ENCODE measurements around the gene GABRR2. TPM values are rescaled to one million over a fixed set of nuclear protein-coding genes. Genes with fewer than 3 reads are reported as not detected.
A peak's percentile ranks its signal among the peaks of the same experiment; 100 is the strongest.
"Not testable (repeated sequence)": the region's sequence is repeated elsewhere in the genome, so short reads cannot be mapped to it uniquely, and the experiment has no call there.

The GABRR2 gene
- total RNA-seq, 2 experiments from 2014 or later = 0.67 to 1.0 TPM

DNA sequence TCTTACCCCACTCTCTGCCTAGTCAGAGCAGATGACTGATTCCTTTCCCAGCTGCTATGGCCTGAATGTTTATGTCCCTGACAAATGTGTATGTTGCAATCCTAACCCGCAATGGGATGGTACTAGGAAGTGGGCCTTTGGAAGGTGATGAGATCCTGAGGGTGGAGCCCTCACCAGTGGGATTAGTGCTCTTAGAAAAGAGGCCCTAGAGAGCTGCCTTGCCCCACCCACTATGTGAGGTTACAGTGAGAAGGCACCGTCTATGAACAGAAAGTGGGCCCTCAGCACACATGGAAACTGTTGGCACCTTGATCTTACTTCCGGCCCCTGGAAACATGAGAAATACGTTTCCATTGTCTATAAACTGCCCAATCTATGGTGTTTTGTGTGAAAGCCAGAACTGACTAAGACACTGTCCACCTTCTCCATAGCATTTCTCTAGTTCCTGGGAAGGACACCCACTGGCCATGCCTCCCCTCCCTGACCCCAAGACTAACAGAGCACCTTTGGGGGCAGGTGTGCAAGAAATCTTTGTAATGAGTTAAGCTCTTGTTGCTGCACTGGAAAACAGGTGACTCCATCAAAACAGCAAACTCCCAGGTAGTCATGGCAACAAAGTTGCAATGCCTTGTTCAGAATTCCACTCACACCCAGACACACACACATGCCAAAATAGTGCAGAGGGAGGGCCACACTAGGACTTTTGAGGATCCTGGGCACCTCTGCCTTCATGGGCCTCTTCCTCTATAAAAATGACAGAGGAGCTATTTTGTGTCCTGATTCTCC lies 16.2 kb downstream of the GABRR2 start:
- DNase-seq = peak; percentile 76
- Mint-ChIP-seq H3K4me3 (peak overlapping the region; percentile 3), H3K9me3 (ENCODE audit: low read depth) (no peaks in the 10 kb centered on the region), H3K27ac (peak overlapping the region; percentile 91), H3K4me1 (peaks cover 26% of the 10 kb centered on the region), H3K36me3 (no peaks in the 10 kb centered on the region), H3K27me3 (no peaks in the 10 kb centered on the region)
- CTCF ChIA-PET = interaction anchor here (1.0 to 2.3 kb wide), 10 partner anchors 50 to 316 kb away, joined by 3 to 12 read pairs (median 4); partner anchors contain the start of gene UBE2J1
- peak; percentile 78 for ATAC-seq

DNA sequence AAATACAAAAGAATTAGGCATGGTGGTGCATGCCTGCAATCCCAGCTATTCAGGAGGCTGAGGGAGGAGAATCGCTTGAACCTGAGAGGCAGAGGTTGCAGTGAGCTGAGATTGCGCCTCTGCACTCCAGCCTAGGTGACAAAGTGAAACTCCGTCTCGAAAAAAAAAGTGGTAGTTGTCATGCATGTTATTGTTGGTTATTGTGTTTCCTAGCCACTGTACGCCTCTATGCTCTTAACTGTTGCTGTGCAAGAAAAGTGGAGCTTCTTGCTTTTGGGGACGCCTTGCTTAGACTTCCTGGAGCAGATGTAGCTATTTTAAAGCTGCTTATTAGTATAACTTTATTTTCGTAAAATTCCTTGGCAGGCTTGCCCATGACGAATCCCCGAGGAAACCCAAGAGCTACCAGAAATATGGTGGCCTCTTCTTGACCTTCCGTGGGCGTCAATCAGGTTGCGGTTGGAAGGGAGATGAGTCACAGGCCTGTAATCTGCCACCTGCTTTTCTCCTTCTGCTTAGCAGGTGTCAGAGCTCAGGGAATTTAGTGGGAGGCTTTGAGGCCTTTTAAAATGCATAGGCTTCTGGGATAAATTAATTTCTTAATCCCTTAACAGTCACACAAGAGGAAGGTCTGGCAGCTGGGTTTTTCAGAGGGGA lies 17.3 kb downstream of the GABRR2 start:
- peak overlapping the region; percentile 62 for H3K4me3 Mint-ChIP-seq
- DNase-seq (peak; percentile 87), ATAC-seq (peak; percentile 73)
- H3K9me3 Mint-ChIP-seq (ENCODE audit: low read depth) = no peaks in the 10 kb centered on the region
- H3K36me3 Mint-ChIP-seq = no peaks in the 10 kb centered on the region
- no peaks in the 10 kb centered on the region for H3K27me3 Mint-ChIP-seq
- peak overlapping the region; percentile 91 for H3K27ac Mint-ChIP-seq
- CTCF ChIA-PET = interaction anchor here (0.9 to 2.3 kb wide), 10 partner anchors 10 to 315 kb away, joined by 3 to 12 read pairs (median 4); partner anchors contain the start of genes GABRR2 and UBE2J1
- H3K4me1 Mint-ChIP-seq = peaks cover 26% of the 10 kb centered on the region

DNA sequence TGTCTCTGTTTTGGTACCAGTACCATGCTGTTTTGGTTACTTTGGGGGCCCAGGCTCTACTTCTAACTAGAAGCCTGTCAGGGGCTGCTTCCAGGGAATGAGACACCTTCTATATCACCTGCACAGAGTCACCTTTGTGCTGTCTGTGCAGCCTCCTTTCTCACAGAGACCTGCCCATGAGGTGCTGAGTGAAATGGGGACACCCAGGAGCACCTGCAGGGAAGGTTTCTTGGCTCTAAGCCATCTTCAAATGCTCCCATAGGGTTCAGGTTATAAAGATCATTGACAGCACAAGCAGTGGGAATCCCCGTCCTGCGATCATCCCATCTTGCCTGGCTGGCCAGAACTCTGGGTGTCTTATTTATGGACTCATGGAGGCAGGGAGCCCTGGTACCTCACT lies 19.1 kb downstream of the GABRR2 start:
- Mint-ChIP-seq H3K4me1 (peaks cover 26% of the 10 kb centered on the region), H3K9me3 (ENCODE audit: low read depth) (no peaks in the 10 kb centered on the region), H3K27ac (no peak overlapping the region), H3K36me3 (no peaks in the 10 kb centered on the region), H3K27me3 (no peaks in the 10 kb centered on the region), H3K4me3 (no peak overlapping the region)
- ATAC-seq = no peak
- DNase-seq = no peak
- CTCF ChIA-PET = no interaction called here

DNA sequence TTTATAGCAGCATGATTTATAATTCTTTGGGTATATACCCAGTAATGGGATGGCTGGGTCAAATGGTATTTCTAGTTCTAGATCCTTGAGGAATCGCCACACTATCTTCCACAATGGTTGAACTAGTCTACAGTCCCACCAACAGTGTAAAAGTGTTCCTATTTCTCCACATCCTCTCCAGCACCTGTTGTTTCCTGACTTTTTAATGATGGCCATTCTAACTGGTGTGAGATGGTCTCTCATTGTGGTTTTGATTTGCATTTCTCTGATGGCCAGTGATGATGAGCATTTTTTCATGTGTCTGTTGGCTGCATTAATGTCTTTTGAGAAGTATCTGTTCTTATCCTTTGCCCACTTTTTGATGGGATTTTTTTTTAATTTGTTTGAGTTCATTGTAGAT lies 20.0 kb downstream of the GABRR2 start:
- H3K9me3 Mint-ChIP-seq (ENCODE audit: low read depth); H3K27ac Mint-ChIP-seq; DNase-seq; CTCF ChIA-PET; H3K4me3 Mint-ChIP-seq; H3K36me3 Mint-ChIP-seq; ATAC-seq; H3K27me3 Mint-ChIP-seq: not testable (repeated sequence)
- peaks cover 26% of the 10 kb centered on the region for H3K4me1 Mint-ChIP-seq

DNA sequence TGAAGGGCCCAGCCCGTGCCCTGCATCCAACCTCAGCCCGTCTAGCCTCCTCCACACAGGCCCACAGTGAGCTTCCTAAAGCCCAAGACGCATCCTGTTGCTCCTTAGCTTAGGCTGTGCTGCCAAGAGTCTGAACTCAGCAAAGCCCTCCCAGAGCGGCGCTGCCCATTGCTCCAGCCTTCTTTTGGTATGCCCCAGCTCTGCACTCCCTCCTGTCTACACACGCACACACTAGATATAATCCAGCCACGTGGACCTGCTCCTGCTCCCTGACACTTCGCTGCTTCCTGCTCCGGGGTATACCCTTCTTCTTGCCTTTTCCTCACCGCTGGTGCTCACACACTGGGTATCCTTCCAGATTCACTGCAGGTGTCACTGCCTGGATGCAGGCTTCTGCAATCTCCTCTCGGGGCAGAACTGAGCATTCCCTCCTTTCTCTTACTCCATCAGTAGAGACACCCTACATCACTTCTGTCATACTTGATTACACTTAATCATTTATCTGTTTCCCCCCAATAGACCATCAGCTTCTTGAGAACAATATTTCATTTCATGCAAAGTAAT lies 23.8 kb downstream of the GABRR2 start:
- no peaks in the 10 kb centered on the region for H3K9me3 Mint-ChIP-seq (ENCODE audit: low read depth)
- CTCF ChIA-PET = interaction anchor here (0.6 to 0.9 kb wide), 2 partner anchors 8 to 390 kb away, joined by 3 read pairs; no protein-coding TSS in a partner anchor
- H3K27me3 Mint-ChIP-seq = no peaks in the 10 kb centered on the region
- no peaks in the 10 kb centered on the region for H3K36me3 Mint-ChIP-seq
- H3K27ac Mint-ChIP-seq = no peak overlapping the region
- peak; percentile 28 for DNase-seq
- ATAC-seq = no peak
- no peak overlapping the region for H3K4me3 Mint-ChIP-seq
- no peaks in the 10 kb centered on the region for H3K4me1 Mint-ChIP-seq

DNA sequence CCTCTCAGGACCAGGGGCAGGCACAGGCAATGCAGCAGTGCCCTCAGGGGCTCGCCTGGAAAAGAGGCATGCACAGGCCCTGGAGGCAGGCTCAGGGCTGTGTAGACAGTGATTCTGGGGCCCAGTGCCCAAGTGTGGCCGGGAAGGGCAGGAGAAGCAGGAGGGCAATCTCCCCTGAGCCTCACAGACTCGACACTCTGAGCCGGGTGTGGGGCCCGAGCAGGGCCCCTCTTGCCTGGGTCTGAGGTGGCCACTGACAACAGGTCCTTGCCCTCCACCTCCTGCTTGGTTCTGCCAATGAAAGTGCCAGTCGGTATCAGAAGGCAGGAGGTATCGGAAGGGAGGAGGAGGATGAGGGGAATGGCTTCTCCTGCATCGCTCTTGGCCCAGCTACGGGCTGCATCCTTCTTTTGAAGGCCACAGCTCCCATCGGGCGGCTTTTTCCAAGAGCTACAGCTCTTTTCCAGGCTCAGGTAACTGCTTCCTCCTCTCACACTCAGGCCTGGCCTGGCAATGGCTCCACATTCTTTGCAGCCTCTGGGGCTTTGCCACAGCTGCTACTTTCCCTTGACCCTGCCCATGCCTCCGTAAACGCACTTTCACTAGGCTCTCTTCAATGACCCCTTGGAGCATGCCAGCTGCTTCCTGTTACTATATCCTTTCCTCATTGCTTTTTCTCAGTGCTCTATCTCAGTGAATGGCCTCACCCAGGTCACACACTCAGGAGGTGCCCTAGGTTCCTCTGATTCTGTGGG lies 24.5 kb downstream of the GABRR2 start:
- DNase-seq (peak; percentile 34), ATAC-seq (no peak)
- Mint-ChIP-seq H3K27me3 (no peaks in the 10 kb centered on the region), H3K4me3 (no peak overlapping the region), H3K27ac (peak overlapping the region; percentile 37), H3K9me3 (ENCODE audit: low read depth) (no peaks in the 10 kb centered on the region), H3K4me1 (no peaks in the 10 kb centered on the region), H3K36me3 (no peaks in the 10 kb centered on the region)
- CTCF ChIA-PET = interaction anchor here (0.6 to 1.6 kb wide), 2 partner anchors 82 to 389 kb away, joined by 3 read pairs; no protein-coding TSS in a partner anchor

GRCh38 chr6:89289710-89290109 lies 25.4 kb downstream of the GABRR2 start:
- no peak overlapping the region for H3K4me3 Mint-ChIP-seq
- H3K9me3 Mint-ChIP-seq (ENCODE audit: low read depth) = no peaks in the 10 kb centered on the region
- H3K27me3 Mint-ChIP-seq = no peaks in the 10 kb centered on the region
- CTCF ChIA-PET = interaction anchor here (1.6 kb wide), 1 partner anchor 83 kb away, joined by 3 read pairs; no protein-coding TSS in a partner anchor
- H3K27ac Mint-ChIP-seq = no peak overlapping the region
- H3K4me1 Mint-ChIP-seq = no peaks in the 10 kb centered on the region
- no peaks in the 10 kb centered on the region for H3K36me3 Mint-ChIP-seq
- DNase-seq (peak; percentile 18), ATAC-seq (no peak)

DNA sequence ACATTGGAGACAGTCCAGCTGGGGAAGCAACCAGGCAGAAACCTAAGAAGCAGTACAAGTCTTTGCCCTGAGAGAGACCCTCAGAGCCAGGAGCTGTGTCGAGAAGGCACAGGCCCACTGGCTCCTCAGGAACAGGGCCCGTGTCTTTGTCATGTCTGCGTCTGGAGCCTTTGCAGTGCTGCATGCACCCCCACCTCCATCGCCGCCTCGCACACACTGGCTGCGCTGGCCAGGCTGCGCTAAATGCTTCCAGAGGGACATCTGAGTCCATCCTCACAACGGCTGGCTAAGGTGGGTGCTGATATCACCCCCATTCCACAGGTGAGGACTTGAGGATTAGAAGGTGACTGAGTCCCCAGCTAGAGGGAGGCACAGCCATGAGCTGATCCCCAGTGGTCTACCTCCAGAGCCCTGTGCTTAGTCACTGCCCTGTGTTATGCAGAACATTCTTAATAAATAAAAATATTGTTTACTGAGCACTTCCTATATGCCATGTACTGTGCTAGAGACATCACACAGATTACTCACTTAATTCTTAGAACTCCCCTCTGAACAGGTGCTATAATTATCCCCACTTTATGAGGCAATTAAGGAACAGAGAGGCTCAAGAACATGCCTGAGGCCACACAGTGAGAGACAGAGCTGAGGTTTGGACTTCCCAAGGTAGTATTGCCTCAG lies 27.6 kb downstream of the GABRR2 start:
- Mint-ChIP-seq H3K9me3 (ENCODE audit: low read depth) (no peaks in the 10 kb centered on the region), H3K4me1 (no peaks in the 10 kb centered on the region), H3K27me3 (no peaks in the 10 kb centered on the region), H3K4me3 (no peak overlapping the region), H3K36me3 (no peaks in the 10 kb centered on the region), H3K27ac (no peak overlapping the region)
- CTCF ChIA-PET = interaction anchor here (0.8 to 1.7 kb wide), 2 partner anchors 12 to 79 kb away, joined by 3 to 4 read pairs; no protein-coding TSS in a partner anchor
- DNase-seq (peak; percentile 36), ATAC-seq (no peak)

DNA sequence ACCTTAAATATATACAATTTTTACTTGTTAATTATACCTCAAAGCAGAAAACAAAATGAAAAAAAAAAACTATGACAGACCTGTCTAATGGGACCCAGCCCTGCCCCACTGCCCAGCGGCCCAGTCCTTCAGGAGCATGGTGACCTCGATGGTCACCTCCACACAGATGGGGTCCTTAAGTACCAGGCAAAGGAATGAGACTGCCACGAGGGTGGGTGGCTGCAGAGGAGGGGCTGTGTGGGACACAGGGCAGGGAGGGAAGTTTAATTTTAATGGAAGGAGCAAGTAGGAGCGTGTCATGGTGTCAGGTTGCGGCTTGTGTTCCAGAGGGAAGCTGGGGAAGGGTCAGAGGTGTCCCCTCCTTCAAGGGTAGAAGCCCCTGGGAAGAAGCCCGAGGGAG lies 28.6 kb downstream of the GABRR2 start:
- H3K27ac Mint-ChIP-seq = no peak overlapping the region
- H3K4me3 Mint-ChIP-seq = no peak overlapping the region
- CTCF ChIA-PET = interaction anchor here (0.8 kb wide), 1 partner anchor 11 kb away, joined by 3 read pairs; no protein-coding TSS in a partner anchor
- no peak for ATAC-seq
- H3K27me3 Mint-ChIP-seq = no peaks in the 10 kb centered on the region
- H3K9me3 Mint-ChIP-seq (ENCODE audit: low read depth) = no peaks in the 10 kb centered on the region
- peak; percentile 19 for DNase-seq
- no peaks in the 10 kb centered on the region for H3K36me3 Mint-ChIP-seq
- peaks cover 2% of the 10 kb centered on the region for H3K4me1 Mint-ChIP-seq

DNA sequence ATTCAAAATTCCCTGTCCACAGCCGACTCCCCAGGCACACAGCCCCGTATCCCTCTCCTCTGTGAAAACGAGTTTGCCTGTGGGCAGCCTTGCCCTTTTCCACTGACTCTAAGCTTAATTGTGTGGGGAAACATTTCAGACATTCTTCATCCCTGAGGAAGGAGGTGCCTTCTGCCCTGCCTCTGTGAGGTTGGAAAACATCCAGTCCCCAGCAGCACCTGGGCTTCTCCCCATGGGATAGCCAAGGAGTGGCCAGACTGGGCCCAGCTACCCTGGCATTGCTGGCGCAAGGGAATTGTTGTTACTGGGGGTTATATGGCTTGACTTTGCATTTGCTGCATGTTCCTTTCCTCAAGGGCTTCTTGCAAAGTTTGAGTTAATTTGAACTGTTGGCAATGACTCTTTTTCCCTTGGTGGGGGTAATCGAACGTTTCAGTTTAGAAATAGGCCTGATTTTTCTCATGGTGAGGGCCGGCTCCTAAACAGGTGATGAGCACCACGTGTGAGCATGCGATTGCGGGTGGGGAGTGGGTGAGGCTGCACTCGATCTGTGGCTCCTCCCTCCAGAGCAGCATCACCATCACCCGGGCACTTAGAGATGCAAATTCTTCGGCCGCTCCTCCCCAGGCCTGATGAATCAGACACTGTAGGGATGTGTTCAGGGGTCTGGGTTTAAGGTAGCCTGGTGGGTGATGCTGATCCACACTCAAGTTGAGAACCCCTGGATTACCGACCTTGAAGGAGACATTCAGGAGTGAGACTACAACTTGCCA lies 29.9 kb downstream of the GABRR2 start:
- ATAC-seq (no peak), DNase-seq (peak; percentile 27)
- H3K4me3 Mint-ChIP-seq = no peak overlapping the region
- H3K9me3 Mint-ChIP-seq (ENCODE audit: low read depth) = no peaks in the 10 kb centered on the region
- no peaks in the 10 kb centered on the region for H3K27me3 Mint-ChIP-seq
- CTCF ChIA-PET = no interaction called here
- H3K27ac Mint-ChIP-seq = no peak overlapping the region
- H3K36me3 Mint-ChIP-seq = no peaks in the 10 kb centered on the region
- H3K4me1 Mint-ChIP-seq = peaks cover 2% of the 10 kb centered on the region

DNA sequence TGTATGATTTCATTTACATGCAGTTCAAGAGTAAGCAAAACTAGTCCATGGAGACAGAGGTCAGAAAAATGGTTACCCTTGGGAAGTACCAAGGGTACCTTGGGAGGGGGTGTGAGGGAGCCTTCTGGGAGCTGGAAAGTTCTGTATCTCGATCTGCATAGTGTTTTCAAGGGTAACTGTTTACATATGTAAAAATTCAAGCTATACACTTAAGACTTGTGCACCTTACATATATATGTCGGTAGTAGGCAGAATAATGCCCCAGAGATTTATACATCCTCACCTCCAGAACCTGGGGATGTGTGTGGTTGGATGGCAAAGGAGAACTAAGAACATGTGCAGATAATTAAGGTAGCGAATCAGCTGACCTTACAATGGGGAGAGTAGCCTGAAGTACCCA lies 31.0 kb downstream of the GABRR2 start:
- Mint-ChIP-seq H3K27ac (no peak overlapping the region), H3K27me3 (no peaks in the 10 kb centered on the region), H3K9me3 (ENCODE audit: low read depth) (no peaks in the 10 kb centered on the region), H3K4me3 (no peak overlapping the region), H3K4me1 (peaks cover 2% of the 10 kb centered on the region), H3K36me3 (no peaks in the 10 kb centered on the region)
- ATAC-seq = no peak
- CTCF ChIA-PET = no interaction called here
- DNase-seq = no peak

DNA sequence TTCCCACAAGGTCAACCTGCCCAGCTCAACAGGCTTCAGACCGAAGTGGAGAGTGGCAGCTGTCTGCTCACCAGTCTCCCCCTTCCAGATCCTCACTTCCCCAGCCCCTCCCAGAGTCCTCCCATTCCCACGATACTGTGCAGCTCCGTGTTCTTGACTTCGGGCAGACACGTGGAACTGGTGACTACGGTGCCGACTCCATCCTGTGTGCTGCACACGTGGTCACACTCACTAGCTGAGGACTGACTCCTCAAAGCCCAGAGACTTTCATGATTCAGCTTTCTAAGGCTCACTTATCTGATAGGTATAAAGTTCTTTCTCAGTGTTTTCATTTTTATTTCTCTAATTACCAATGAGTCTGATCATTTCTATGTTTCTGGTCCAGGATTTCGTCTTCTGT lies 32.4 kb downstream of the GABRR2 start:
- ATAC-seq (no peak), DNase-seq (peak; percentile 33)
- H3K4me3 Mint-ChIP-seq = no peak overlapping the region
- H3K36me3 Mint-ChIP-seq = no peaks in the 10 kb centered on the region
- no peak overlapping the region for H3K27ac Mint-ChIP-seq
- H3K4me1 Mint-ChIP-seq = peaks cover 7% of the 10 kb centered on the region
- no peaks in the 10 kb centered on the region for H3K9me3 Mint-ChIP-seq (ENCODE audit: low read depth)
- H3K27me3 Mint-ChIP-seq = no peaks in the 10 kb centered on the region
- CTCF ChIA-PET = interaction anchor here (1.2 to 1.7 kb wide), 3 partner anchors 9 to 46 kb away, joined by 3 to 5 read pairs (median 3); no protein-coding TSS in a partner anchor
